WTC11 (cell line): ENCODE data around the gene RPS21. TPM values are rescaled to one million over a fixed set of nuclear protein-coding genes. Genes with fewer than 3 reads are reported as not detected.

Experiments used
- ATAC-seq: fragments of 200-7000 bp; cut with Tn5 transposase; 2 replicates; pipeline ENCODE4 v1.10.0; 2021; ENCODE audit warnings: mild to moderate bottlenecking, moderate library complexity
- CTCF ChIA-PET: fragments of 300-600 bp; sonication (Branson Sonifier 250); formaldehyde crosslinking; loops from one replicate; lab custom pipeline; 2021; ENCODE audit warnings: antibody characterized with exemption; lab: Charles Lee
- POLR2A ChIA-PET: fragments of 350-600 bp; sonication (Branson Sonifier 250); formaldehyde crosslinking; loops from one replicate; lab custom pipeline; 2021; ENCODE audit warnings: antibody characterized with exemption; lab: Charles Lee
- DNase-seq: peaks from one replicate; pipeline ENCODE4 v3.0.0; 2021; ENCODE audit warnings: low spot score
- H3K27ac Mint-ChIP-seq: 2 replicates; pipeline ENCODE4 v1.8.0; 2021; ENCODE audit warnings: mixed read lengths
- H3K27me3 Mint-ChIP-seq: 2 replicates; pipeline ENCODE4 v1.8.0; 2021; ENCODE audit warnings: low read depth, mild to moderate bottlenecking, moderate library complexity, mixed read lengths
- H3K36me3 Mint-ChIP-seq: 2 replicates; pipeline ENCODE4 v1.8.0; 2021; ENCODE audit warnings: mixed read lengths
- H3K4me1 Mint-ChIP-seq: 2 replicates; pipeline ENCODE4 v1.8.0; 2022; ENCODE audit warnings: mixed read lengths
- H3K4me3 Mint-ChIP-seq: 2 replicates; pipeline ENCODE4 v1.8.0; 2021; ENCODE audit warnings: mild to moderate bottlenecking, moderate library complexity, mixed read lengths
- H3K9me3 Mint-ChIP-seq: 2 replicates; pipeline ENCODE4 v1.8.0; 2021; ENCODE audit warnings: mixed read lengths
- ATF1 ChIP-seq: sonication (generic); formaldehyde crosslinking; IDR thresholded peaks from 2 replicates; pipeline ENCODE4 v1.8.1; 2023; ENCODE audit warnings: mild to moderate bottlenecking, moderate library complexity, missing genetic modification reagents
- ESRRA ChIP-seq: sonication (generic); formaldehyde crosslinking; IDR thresholded peaks from 2 replicates; pipeline ENCODE4 v1.8.1; 2022; ENCODE audit warnings: mild to moderate bottlenecking, missing genetic modification reagents, borderline replicate concordance
- FOXP4 ChIP-seq: sonication (generic); formaldehyde crosslinking; IDR thresholded peaks from 2 replicates; pipeline ENCODE4 v1.8.0; 2022; ENCODE audit warnings: mild to moderate bottlenecking, missing genetic modification reagents
- JUN ChIP-seq: sonication (generic); formaldehyde crosslinking; IDR thresholded peaks from 2 replicates; pipeline ENCODE4 v1.8.0; 2023; ENCODE audit warnings: mild to moderate bottlenecking, missing genetic modification reagents
- KAT7 ChIP-seq: sonication (generic); formaldehyde crosslinking; IDR thresholded peaks from 2 replicates; pipeline ENCODE4 v1.8.1; 2023; ENCODE audit warnings: missing genetic modification reagents, mild to moderate bottlenecking, borderline replicate concordance
- NFATC4 ChIP-seq: fragments of 250-450 bp; sonication (Bioruptor Pico); IDR thresholded peaks from 2 replicates; pipeline ENCODE4 v1.9.0; 2021; ENCODE audit warnings: mild to moderate bottlenecking
- NFE2L1 ChIP-seq: sonication (generic); formaldehyde crosslinking; IDR thresholded peaks from 2 replicates; pipeline ENCODE4 v1.8.1; 2023; ENCODE audit warnings: missing genetic modification reagents
- NR1H2 ChIP-seq: sonication (generic); formaldehyde crosslinking; IDR thresholded peaks from 2 replicates; pipeline ENCODE4 v1.9.0; 2021; ENCODE audit warnings: mild to moderate bottlenecking, moderate library complexity, missing genetic modification reagents
- TCF7 ChIP-seq: sonication (generic); formaldehyde crosslinking; IDR thresholded peaks from 2 replicates; pipeline ENCODE4 v1.8.0; 2022; ENCODE audit warnings: mild to moderate bottlenecking, low read depth, missing genetic modification reagents, moderate library complexity
- TEAD1 ChIP-seq: sonication (generic); formaldehyde crosslinking; IDR thresholded peaks from 2 replicates; pipeline ENCODE4 v1.8.0; 2022; ENCODE audit warnings: mild to moderate bottlenecking, missing genetic modification reagents
- TEAD4 ChIP-seq: sonication (generic); formaldehyde crosslinking; IDR thresholded peaks from 2 replicates; pipeline ENCODE4 v1.8.0; 2022; ENCODE audit warnings: mild to moderate bottlenecking, missing genetic modification reagents
- USF1 ChIP-seq: sonication (generic); formaldehyde crosslinking; IDR thresholded peaks from 2 replicates; pipeline ENCODE4 v1.8.0; 2022; ENCODE audit warnings: mild to moderate bottlenecking, missing genetic modification reagents
- ZMAT4 ChIP-seq: fragments of 250-450 bp; sonication (Bioruptor Pico); IDR thresholded peaks from 2 replicates; pipeline ENCODE4 v1.9.0; 2021; ENCODE audit warnings: mild to moderate bottlenecking
- total RNA-seq: library from RNA; stranded (reverse); gene quantifications from 3 replicates; pipeline ENCODE4 v1.2.3, GENCODE V29; 2021
- TF ChIP-seq, protein P1 (sequence below): sonication (generic); formaldehyde crosslinking; IDR thresholded peaks from 2 replicates; pipeline ENCODE4 v1.8.0; 2022; ENCODE audit warnings: missing genetic modification reagents
- TF ChIP-seq, protein P2 (sequence below): sonication (generic); formaldehyde crosslinking; IDR thresholded peaks from 2 replicates; pipeline ENCODE4 v1.8.0; 2023; ENCODE audit warnings: missing genetic modification reagents

The RPS21 gene
- total RNA-seq, 1 experiment from 2014 or later = 2,016 TPM

GRCh38 chr20:62422636-62423325, 35.9 kb downstream of the RPS21 start:
- DNase-seq = no peak
- ATAC-seq = no peak
- H3K27ac Mint-ChIP-seq = no peak overlapping the region
- no peaks in the 10 kb centered on the region for H3K36me3 Mint-ChIP-seq
- H3K9me3 Mint-ChIP-seq = peaks cover 5% of the 10 kb centered on the region
- H3K4me1 Mint-ChIP-seq = peaks cover 18% of the 10 kb centered on the region
- no peak for TF ChIP-seq JUN (CRISPR knock-in tag)
- TF ChIP-seq, protein P1, sequence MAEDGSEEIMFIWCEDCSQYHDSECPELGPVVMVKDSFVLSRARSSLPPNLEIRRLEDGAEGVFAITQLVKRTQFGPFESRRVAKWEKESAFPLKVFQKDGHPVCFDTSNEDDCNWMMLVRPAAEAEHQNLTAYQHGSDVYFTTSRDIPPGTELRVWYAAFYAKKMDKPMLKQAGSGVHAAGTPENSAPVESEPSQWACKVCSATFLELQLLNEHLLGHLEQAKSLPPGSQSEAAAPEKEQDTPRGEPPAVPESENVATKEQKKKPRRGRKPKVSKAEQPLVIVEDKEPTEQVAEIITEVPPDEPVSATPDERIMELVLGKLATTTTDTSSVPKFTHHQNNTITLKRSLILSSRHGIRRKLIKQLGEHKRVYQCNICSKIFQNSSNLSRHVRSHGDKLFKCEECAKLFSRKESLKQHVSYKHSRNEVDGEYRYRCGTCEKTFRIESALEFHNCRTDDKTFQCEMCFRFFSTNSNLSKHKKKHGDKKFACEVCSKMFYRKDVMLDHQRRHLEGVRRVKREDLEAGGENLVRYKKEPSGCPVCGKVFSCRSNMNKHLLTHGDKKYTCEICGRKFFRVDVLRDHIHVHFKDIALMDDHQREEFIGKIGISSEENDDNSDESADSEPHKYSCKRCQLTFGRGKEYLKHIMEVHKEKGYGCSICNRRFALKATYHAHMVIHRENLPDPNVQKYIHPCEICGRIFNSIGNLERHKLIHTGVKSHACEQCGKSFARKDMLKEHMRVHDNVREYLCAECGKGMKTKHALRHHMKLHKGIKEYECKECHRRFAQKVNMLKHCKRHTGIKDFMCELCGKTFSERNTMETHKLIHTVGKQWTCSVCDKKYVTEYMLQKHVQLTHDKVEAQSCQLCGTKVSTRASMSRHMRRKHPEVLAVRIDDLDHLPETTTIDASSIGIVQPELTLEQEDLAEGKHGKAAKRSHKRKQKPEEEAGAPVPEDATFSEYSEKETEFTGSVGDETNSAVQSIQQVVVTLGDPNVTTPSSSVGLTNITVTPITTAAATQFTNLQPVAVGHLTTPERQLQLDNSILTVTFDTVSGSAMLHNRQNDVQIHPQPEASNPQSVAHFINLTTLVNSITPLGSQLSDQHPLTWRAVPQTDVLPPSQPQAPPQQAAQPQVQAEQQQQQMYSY (CRISPR knock-in tag) = no peak
- no peak for TF ChIP-seq USF1 (CRISPR knock-in tag)
- no peak for TF ChIP-seq TEAD1
- no peaks in the 10 kb centered on the region; the same call in 1 of the 2 replicates for H3K27me3 Mint-ChIP-seq
- CTCF ChIA-PET = interaction anchor here (0.9 to 2.0 kb wide), 5 partner anchors 9 to 127 kb away, joined by 3 to 8 read pairs (median 5); no protein-coding TSS in a partner anchor
- POLR2A ChIA-PET = no interaction called here
- H3K4me3 Mint-ChIP-seq = no peak overlapping the region

DNA sequence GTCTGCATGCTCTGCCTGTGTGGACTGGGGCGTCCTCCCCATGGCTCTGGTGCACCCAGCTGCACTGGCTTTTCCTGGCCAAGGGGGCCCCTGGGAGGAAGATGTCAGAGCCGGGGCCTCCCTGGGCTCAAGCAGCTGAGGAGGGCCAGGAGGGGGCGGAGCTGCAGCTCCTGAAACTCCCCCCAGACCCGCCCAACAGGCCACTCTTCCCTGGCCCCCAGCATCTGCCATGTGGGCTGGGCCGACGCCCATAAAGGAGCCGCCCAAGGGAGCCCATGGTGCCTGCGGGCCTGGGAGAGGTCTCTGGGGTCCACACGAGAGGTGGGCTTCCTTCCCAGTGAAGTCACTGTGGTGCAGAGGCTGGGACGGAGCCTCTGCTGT, 36.4 kb downstream of the RPS21 start:
- CTCF ChIA-PET = interaction anchor here (0.9 to 2.0 kb wide), 8 partner anchors 9 to 193 kb away, joined by 3 to 8 read pairs (median 3); no protein-coding TSS in a partner anchor
- TF ChIP-seq ATF1 (CRISPR knock-in tag) (no peak), NFATC4 (no peak), TCF7 (CRISPR knock-in tag) (no peak), FOXP4 (CRISPR knock-in tag) (no peak), NFE2L1 (no peak), KAT7 (CRISPR knock-in tag) (no peak), TEAD4 (CRISPR knock-in tag) (no peak), NR1H2 (CRISPR knock-in tag) (no peak), ZMAT4 (CRISPR knock-in tag) (no peak), ESRRA (CRISPR knock-in tag) (no peak)
- TF ChIP-seq, protein P2, sequence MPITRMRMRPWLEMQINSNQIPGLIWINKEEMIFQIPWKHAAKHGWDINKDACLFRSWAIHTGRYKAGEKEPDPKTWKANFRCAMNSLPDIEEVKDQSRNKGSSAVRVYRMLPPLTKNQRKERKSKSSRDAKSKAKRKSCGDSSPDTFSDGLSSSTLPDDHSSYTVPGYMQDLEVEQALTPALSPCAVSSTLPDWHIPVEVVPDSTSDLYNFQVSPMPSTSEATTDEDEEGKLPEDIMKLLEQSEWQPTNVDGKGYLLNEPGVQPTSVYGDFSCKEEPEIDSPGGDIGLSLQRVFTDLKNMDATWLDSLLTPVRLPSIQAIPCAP (CRISPR knock-in tag) = no peak
- no peak; the same call in 1 of the 2 replicates for ATAC-seq

More for the DNA sequence above, 36.4 kb downstream of the RPS21 start:
- Mint-ChIP-seq H3K27ac (no peak overlapping the region), H3K9me3 (peaks cover 5% of the 10 kb centered on the region), H3K27me3 (no peaks in the 10 kb centered on the region; the same call in 1 of the 2 replicates), H3K4me3 (no peak overlapping the region), H3K4me1 (peaks cover 18% of the 10 kb centered on the region), H3K36me3 (no peaks in the 10 kb centered on the region)
- DNase-seq = no peak
- POLR2A ChIA-PET = no interaction called here
